ENCODE data around the gene ADAMTSL2.
"Not testable (repeated sequence)": the region's sequence is repeated elsewhere in the genome, so short reads cannot be mapped to it uniquely, and the experiment has no call there.

The ADAMTSL2 gene

DNA sequence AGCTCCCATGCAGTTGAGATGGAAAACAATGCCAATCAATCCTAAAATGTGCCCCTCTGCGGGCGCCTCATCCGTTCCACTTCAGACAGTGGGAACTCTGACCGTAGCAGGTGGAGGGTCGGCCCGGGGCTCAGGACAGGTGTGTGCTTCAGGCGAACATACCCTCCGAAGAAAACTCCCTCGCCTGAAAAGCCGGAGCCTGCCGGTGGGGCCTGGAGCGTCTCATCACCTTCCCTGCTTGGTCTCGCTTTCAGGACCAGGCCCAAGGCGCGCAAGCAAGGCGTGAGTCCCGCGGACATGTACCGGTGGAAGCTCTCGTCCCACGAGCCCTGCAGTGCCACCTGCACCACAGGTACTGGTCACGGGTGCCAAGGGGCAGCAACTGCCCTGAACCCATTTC lies 26.4 kb downstream of the ADAMTSL2 start:
- DNase-seq: no peak

DNA sequence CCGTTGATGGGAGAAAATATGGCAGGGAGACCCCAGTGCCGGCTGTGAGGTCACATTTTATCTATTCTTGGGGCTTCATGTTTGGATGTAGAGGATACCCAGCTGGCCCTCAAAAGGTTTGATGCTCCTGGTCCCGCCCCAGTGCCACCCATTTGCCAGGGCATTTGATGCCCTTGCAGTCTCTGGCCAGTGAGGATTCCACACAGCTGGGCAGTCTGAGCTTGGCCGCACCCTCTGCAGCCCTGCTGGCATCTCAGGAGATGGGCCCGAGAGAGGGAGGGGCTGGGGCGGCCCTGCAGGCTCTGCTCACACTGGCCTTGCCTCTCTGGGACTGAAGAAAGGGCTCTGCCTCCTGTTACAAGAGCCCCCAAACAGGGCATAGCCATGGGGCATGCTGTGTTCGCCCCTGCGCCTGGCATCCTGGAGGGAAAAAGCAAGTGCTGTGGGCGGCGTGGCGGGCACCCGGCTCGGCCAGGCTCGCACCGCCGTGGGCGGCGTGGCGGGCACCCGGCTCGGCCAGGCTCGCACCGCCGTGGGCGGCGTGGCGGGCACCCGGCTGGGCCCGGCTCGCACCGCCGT lies 27.6 kb downstream of the ADAMTSL2 start:
- DNase-seq: no peak

DNA sequence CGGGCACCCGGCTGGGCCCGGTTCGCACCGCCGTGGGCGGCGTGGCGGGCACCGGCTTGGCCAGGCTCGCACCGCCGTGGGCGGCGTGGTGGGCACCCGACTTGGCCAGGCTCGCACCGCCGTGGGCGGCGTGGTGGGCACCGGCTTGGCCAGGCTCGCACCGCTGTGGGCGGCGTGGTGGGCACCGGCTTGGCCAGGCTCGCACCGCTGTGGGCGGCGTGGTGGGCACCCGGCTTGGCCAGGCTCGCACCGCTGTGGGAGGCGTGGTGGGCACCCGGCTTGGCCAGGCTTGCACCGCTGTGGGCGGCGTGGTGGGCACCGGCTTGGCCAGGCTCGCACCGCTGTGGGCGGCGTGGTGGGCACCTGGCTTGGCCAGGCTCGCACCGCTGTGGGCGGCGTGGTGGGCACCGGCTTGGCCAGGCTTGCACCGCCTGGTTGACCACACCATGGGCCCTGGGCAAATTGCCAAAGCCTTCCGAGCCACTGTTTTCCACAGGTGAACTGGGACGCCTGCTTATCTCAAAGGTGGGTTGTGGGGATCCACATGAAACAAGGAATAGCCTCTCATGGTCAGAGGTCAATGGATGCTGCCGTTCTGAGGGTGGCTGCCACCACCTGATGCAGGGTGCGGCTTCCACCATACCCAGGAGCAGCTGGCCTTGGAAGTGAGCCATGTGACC lies 28.2 kb downstream of the ADAMTSL2 start:
- DNase-seq: no peak

DNA sequence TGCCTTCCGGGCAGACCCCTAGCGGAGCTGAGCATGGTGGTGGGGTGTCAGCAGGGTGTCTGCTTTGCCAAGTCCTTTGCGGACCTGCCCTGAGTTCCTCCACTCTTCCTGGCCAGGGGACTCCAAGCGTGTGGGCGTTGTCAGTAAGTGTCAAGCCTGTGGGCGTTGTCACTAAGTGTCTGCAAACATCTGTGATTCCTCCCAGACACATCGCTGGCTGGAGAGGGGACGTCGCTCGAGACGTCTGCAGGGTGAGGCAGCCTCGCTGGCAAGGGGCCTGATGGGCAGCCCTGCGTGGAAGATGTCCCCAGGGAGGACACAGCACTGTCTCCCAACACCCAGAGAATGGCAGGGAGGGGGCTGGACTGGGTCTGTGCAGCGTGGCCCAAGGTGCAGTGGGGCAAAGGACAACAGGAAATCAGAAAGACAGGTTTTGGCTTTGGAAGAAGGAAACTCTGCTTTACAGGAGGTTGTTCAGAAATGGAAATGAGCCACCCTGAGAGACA lies 28.8 kb downstream of the ADAMTSL2 start:
- no peak for DNase-seq

DNA sequence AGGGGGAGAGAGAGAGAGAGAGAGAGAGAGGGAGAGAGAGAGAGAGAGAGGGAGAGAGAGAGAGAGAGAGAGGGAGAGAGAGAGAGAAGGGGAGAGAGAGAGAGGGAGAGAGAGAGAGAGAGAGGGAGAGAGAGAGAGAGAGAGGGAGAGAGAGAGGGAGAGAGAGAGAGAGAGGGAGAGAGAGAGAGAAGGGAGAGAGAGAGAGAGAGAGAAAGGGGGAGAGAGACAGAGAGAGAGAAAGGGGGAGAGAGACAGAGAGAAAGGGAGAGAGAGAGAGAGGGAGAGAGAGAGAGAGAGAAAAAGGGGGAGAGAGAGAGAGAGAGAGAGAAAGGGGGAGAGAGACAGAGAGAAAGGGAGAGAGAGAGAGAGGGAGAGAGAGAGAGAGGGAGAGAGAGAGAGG lies 29.3 kb downstream of the ADAMTSL2 start:
- DNase-seq: not testable (repeated sequence)

DNA sequence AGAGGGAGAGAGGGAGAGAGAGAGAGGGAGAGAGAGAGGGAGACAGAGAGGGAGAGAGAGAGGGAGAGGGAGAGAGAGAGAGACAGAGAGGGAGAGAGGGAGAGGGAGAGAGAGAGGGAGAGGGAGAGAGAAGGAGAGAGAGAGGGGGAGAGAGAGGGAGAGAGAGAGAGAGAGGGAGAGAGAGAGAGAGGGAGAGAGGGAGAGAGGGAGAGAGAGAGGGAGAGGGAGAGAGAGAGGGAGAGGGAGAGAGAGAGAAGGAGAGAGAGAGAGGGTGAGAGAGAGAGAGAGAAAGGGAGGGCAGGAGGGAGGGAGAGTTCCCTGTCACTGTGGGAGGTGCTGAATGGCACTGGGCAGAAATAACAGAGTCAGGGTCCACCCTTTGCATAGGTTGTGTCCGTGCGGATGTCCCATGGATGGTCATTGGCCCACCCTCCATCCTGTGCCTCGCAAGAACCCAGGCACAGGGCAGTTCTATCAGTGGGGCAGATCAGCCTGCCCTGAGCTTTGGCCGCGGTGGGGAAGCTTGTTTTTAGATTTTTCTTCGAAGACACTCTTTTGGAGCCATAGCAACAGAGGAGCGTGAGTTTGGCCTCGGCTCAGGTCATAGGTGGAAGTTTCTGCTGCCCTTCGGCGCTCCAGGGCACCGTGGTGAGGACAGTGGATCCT lies 30.1 kb downstream of the ADAMTSL2 start:
- DNase-seq: no peak

DNA sequence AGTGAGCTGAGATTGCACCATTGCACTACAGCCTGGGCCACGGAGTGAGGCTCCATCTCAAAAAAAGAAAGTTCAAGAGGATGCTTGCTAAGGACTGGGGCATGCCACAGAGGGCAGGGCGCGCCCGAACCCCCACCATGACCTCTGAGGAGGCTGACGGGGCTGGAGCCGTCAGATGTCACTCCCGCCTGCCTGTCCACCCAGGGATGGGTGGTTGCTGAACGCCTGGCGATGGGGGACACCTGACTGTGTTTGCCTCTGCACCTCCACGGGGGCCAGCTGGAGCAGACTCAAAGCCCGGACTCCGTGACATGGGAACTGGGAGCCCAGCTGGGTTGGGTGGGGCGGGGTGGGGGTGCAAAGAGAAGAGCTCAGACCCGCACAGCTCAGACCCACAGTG lies 31.9 kb downstream of the ADAMTSL2 start:
- DNase-seq: no peak

DNA sequence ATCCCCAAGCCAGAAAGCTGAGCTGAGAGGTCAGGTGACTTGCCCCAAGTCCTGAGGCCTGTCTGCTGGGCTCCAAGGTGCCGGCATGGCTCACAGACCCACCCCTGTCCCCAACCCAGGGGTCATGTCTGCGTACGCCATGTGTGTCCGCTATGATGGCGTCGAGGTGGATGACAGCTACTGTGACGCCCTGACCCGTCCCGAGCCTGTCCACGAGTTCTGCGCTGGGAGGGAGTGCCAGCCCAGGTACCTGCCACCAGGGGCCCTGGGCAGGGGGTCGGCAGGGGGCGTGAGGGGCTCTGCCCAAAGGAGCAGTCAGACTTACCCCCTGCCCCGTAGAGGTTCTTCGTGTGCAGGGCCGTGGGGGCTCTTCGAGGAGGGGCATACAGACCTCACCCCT lies 32.3 kb downstream of the ADAMTSL2 start:
- no peak for DNase-seq

DNA sequence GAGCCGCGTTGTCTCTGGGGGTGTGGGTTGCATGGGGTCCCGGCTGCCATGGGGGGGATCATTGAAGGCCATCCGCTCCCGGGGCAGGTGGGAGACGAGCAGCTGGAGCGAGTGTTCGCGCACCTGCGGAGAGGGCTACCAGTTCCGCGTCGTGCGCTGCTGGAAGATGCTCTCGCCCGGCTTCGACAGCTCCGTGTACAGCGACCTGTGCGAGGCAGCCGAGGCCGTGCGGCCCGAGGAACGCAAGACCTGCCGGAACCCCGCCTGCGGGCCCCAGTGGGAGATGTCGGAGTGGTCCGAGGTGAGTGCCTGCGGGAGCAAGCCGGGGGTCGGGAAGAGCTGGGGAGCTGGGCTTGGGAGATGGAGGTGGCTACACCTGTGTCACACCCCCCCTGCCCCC lies 33.7 kb downstream of the ADAMTSL2 start:
- no peak for DNase-seq

DNA sequence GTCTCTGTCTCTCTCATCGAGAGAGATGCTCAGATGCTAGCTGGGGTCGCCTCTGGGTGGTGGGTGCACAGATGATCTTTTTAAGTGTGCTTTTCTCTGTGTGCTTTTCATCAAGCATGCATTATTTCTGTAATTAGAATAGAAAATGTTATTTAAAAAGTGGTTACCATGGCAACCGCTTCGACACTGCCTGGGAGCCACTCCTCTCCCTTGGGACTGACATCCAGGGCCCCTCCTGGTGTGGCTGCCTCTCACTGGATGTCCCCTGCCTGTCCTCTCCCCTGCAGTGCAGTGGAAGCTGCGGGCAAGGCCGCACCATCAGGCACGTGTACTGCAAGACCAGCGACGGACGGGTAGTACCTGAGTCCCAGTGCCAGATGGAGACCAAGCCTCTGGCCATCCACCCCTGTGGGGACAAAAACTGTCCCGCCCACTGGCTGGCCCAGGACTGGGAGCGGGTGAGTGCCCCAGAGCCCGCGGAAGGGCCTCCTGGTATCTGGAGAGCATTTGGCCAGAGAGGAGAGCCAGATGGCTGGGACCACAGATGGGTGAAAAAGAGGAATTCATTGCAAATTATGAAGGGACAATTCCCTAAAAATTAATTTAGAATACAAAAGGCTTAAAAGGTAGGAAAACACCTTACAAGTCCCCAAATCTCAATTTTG lies 34.7 kb downstream of the ADAMTSL2 start:
- no peak for DNase-seq

DNA sequence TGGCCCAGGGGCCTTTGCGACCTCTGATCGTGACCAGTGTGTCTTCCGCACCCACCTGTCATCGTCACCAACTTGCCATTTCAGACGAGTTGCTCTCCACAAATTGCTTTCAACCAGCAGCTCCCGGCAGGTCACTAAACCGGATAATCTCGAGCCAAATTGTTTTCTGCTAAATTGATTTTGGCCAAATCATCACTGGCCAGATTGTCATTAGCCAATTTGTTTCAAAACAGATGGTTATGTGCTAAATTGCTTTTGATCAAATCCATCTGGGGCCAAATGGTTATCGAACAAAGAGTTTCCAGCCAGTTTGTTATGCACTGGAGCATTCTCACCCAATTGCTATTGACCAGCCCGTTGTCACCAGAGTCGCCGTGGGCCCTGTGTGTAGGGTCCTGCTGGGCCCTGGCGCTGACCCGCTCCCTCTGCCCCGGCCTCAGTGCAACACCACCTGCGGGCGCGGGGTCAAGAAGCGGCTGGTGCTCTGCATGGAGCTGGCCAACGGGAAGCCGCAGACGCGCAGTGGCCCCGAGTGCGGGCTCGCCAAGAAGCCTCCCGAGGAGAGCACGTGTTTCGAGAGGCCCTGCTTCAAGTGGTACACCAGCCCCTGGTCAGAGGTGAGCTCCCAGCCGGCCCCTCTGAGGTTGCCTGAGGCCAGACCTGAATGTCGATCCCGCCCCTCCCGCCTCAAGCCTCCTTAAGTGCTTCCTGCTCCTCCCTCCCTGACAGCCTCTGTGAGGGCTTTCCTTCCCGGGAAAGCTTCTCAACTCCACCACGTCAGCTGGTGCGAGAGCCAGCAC lies 35.6 kb downstream of the ADAMTSL2 start:
- DNase-seq: no peak

DNA sequence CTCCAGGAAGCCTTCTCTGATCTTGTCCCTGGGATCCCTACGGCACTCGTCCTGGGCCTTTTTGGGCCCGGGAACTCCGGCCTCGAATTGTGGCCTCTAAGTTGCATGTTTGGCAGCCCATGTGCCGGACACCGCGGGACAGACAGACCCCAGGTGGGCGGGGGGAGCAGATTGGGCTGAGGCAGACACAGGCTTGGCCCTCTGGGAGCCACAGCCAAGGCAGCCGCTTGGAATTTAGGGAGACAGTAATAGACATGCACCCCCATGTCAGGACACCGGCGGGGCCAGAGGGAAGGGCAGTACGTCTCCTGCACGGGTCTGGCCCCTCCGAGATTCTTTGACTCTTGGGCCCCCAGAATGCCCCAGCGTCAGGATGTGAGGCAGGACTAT lies 36.2 kb downstream of the ADAMTSL2 start:
- no peak for DNase-seq

DNA sequence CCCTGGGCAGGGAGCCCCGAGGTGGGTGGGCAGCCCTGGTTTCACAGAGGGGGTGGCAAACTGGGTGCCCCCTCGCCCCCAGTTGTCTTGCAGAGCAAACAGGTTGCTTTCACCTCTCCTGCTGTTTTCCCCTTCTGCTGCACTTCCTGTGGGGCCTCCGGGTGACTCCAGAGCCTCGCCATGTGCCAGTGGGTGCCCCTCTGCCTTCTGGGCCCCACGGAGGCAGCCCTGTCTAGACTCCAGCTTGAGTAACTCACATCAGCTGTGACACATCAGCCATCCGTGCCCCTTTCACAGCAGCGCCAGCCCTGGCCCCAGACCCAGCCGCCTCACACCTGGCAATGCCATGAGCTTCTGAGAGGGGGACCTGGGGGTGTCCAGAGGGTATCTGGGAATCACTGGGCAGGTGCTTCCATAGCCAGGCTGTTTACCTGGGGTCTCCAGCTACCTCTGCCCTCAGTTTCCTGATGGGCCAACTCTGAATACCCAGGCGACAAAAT lies 36.9 kb downstream of the ADAMTSL2 start:
- DNase-seq: no peak

DNA sequence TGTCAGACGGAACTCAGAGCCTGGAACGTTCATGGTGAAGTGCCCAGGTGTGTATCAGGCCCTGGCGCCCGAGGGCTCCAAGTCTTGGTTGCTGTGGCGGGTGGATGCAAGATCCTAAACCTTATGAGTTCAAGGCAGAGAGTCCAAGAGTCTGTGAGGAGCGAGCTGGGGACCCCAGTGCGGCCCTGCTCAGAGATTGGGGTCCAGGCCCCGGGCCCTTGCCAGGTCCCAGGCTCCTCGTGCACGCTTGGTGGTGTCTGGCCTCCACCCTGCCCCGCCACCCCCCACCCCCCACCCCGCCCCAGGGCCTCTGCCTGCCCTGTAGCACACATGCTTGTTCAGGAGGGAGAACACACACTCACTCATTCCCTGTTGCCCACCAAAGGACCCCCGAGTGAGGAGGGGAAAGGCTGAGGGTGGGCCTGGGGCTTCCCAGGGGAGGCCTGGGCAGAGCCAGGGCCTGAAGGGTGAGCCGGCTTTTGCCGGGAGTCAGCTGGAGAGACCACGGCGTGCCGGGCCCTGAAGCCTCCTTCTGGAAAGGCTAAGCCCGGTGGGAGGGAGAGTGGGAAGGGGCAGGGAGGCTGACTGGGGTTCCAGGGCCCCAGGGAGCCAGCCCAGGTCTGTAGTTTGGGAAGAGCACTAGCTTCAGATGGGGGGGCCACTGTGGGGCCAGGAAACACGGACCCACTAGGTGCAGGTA lies 37.5 kb downstream of the ADAMTSL2 start:
- DNase-seq: no peak

DNA sequence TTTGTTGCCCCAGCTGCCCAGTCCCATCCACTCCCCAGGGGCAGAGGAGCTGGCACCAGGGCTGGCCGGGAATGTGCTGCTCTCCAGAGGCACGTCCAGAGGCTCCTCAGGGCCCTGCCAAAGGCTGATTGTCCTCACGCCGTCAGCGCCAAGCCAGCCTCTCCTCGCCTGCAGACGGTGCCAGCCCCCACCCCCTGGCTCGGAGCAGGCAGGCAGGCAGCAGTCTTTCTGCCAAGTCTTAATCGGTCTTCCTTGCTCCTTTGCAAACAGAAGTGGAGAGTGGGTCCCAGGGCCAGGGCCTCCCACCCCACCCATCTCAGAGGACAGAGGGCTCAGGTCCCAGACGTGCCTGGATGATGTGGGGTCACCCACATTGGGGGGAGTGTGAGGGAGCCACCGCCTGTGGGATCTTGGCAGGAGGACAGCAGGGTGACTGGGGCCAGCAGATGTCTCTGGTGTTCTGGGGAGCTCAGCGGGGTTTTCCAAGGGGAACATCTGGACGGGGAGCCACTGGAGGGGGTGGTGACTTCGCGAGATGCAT lies 38.4 kb downstream of the ADAMTSL2 start:
- DNase-seq: no peak

DNA sequence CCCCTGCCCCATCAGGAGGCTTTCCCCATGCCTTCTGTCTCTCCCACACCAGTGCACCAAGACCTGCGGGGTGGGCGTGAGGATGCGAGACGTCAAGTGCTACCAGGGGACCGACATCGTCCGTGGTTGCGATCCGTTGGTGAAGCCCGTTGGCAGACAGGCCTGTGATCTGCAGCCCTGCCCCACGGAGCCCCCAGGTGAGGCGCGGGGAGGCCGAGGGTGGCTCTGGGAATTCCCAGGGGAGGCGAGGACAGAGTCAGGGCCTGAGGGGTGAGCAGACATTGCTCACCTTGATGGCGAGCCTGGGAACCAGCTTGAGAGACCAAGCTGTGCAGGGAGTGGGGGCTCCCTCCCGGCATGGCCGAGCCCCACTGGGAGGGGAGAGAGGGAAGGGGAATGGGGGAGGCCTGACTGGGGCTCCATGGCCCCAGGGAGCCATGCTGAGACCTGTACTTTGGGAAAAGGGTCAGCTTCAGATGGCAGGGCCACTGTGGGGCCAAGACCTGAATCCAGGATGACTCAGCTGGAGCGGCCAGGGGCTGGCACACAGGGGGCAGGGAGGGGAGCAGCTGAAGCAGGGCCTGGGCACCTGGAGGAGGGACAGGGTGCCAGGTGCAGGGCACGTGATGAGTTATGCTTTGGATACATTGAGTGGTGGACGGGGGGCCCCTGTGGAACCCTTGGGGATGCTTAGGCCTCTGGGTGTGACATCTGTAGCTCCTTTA lies 39.4 kb downstream of the ADAMTSL2 start:
- no peak for DNase-seq

DNA sequence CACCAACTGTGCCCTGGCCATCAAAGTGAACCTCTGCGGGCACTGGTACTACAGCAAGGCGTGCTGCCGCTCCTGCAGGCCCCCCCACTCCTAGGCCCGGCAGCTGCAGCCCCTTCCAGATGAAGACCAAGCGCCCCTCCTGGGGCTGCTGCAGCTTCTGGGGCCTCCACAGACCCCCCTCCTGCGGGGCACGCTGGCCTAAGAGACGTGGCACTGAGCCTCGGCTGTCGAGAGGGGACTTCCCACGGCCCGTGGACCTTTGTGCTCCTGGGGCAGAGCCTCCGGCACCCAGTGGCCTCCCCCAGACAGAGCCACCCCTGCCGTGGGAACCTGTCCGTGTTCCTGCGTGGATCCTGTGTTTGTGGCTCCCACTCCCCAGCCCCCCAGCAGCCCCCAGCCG lies 40.3 kb downstream of the ADAMTSL2 start:
- DNase-seq: no peak

DNA sequence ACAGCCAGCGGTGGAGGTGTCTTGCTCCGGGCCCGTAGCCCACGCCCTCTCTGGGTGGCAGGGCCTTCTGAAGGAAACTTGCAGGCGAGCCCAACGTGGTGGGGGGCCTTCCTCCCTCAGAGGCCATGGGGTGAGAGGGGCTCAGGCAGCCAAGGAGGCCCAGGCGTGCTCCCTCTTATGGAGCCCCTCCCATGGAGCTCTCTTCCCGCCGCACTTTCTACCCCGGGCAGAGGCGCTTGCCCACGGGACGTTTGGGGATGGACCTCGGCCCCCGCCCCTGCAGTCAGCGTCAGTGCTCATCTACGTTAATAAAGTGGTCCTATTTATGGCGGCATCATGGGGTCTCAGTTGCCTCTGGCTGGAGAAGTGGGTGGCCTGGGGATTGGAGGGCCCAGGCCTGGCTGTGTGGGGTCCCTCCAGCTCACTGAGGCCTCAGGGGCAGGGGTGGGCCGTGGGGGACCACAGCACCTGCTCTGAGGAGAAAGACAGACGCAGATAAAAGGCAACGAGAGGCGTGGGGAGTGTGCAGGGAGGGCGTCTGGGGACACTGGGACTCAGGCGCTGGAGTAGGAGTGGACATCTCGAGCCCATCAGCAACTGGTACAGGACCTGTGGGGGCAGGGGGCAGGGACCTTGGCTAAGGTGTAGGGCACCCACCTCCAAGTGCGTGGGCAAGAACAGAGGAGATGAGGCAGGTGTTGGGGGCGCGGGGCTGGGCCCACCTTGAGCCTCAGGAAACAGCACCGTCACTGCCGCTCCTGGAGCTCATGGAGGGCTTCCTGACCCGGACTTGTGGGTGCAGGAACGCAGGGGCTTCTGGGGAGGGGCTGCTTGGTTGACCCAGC lies 40.9 kb downstream of the ADAMTSL2 start:
- DNase-seq: no peak

DNA sequence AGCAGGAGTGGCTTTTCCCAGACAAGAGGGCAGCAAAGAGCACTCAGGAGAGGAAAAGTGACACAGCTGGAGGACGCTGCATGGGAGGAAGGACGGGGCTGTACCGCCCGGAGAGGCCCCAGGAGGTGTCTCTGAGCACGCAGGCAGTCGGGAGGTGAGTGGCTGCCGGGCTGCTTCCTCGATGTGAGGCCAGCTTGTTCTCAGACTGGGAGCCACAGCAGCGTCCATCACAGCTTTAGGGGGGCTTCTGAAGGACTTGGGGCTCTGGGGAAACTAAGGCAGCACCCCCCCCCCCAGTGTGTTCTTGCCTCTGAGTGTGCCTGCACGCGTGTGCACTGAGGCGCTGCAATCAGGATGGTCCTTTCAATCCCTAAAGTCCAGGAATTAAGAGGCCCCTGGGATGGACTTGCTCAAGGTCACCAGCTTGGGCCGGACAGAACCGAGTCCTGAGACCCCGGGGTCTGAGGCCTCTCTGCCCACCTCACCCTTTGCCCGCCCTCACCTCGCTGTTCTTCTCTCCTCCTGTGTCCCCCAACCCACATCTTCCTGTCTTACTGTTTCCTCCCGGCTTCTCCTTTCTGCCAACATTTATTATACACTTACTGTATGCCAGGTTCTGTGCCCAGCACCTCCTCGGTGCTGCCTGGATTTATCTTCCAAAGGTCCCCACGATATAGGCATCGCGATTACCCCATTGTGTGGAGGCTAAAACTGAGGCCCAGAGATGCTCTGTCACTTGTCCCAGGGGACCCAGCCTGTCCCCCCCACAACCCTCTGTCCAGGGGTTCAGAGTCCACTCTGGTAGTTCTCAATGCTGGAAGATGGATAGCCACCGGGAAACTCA lies 41.7 kb downstream of the ADAMTSL2 start:
- no peak for DNase-seq

Measured in NCI-H774 (cell line).